ENCODE measurements around the gene PRELID1. TPM values are rescaled to one million over a fixed set of nuclear protein-coding genes. Genes with fewer than 3 reads are reported as not detected.

Gene PRELID1
- total and polyA plus RNA-seq, 12 donors = 32.3 to 166 (median 37.1) TPM

GRCh38 chr5:177355162-177355867, 51.7 kb downstream of the PRELID1 start:
- no peaks in the 10 kb centered on the region for H3K36me3 ChIP-seq
- no peak for TF ChIP-seq CTCF (IDR thresholded peaks at IDR 0.05)
- ATAC-seq (no peak), DNase-seq (no peak)
- H3K9me3 ChIP-seq = peaks cover 0 to 5% (median 0%) of the 10 kb centered on the region in 11 donors
- intact Hi-C loops (cut with DNase I) = no loop called here
- no peak overlapping the region for H3K4me3 ChIP-seq
- no peaks in the 10 kb centered on the region for H3K27me3 ChIP-seq
- H3K27ac ChIP-seq = no peak overlapping the region
- H3K4me1 ChIP-seq = peaks cover 3 to 73% (median 25%) of the 10 kb centered on the region in 9 donors
- 80 to 83% methylated on average over 1 of the region's 1 CpG for WGBS, 2 donors

- intact Hi-C loops (cut with DNase I) = no loop called here
- ATAC-seq (no peak), DNase-seq (no peak)
- no peak for TF ChIP-seq CTCF (IDR thresholded peaks at IDR 0.05)
- Histone ChIP-seq H3K27me3 (no peaks in the 10 kb centered on the region), H3K27ac (no peak overlapping the region), H3K4me3 (no peak overlapping the region), H3K9me3 (peaks cover 0 to 5% (median 0%) of the 10 kb centered on the region in 11 donors), H3K4me1 (peaks cover 0 to 72% (median 20%) of the 10 kb centered on the region in 9 donors), H3K36me3 (no peaks in the 10 kb centered on the region)
- 13 to 27% methylated on average over 1 of the region's 1 CpG for WGBS, 2 donors
Measured at GRCh38 chr5:177355868-177356168, 52.2 kb downstream of the PRELID1 start.

Other genes starting within 250 kb of the PRELID1 start
- 1 to 10 TPM in 2 of 10 donors, under 1 TPM in 7, not detected in 1; 0.25 to 2.7 (median 0.37) TPM for gene FGFR4, start 216.9 kb upstream of the PRELID1 start, total RNA-seq
- gene FGFR4, start 216.9 kb upstream of the PRELID1 start, polyA plus RNA-seq = 1 to 10 TPM; 1.4 to 2.4 TPM
- gene NSD1, start 170.0 kb upstream of the PRELID1 start, total RNA-seq = 10 to 100 TPM; 34.4 to 62.9 (median 47.2) TPM
- gene NSD1, start 170.0 kb upstream of the PRELID1 start, polyA plus RNA-seq = 10 to 100 TPM in 1 of 2 donors, 1 to 10 TPM in 1; 5.6 to 10.0 TPM
- gene RAB24, start 80 bp upstream of the PRELID1 start, total RNA-seq = 10 to 100 TPM; 14.7 to 22.1 (median 19.3) TPM
- gene RAB24, start 80 bp upstream of the PRELID1 start, polyA plus RNA-seq = 10 to 100 TPM; 31.7 to 39.4 TPM
- 1 to 10 TPM; 1.2 to 6.4 (median 2.4) TPM for gene MXD3, start 8.1 kb downstream of the PRELID1 start, total RNA-seq
- gene MXD3, start 8.1 kb downstream of the PRELID1 start, polyA plus RNA-seq = 1 to 10 TPM; 2.3 to 7.1 TPM
- 100 to 1,000 TPM in 1 of 10 donors, 10 to 100 TPM in 9; 46.3 to 111 (median 56.3) TPM for gene LMAN2, start 47.9 kb downstream of the PRELID1 start, total RNA-seq
- gene LMAN2, start 47.9 kb downstream of the PRELID1 start, polyA plus RNA-seq = 100 to 1,000 TPM in 1 of 2 donors, 10 to 100 TPM in 1; 47.4 to 215 TPM
- 1 to 10 TPM; 2.2 to 9.6 (median 4.5) TPM for gene RGS14, start 54.1 kb downstream of the PRELID1 start, total RNA-seq
- gene RGS14, start 54.1 kb downstream of the PRELID1 start, polyA plus RNA-seq = 1 to 10 TPM; 2.6 to 3.9 TPM
- gene SLC34A1, start 80.6 kb downstream of the PRELID1 start, total RNA-seq = under 1 TPM in 1 of 10 donors, not detected in 9; 0.12 TPM
- gene SLC34A1, start 80.6 kb downstream of the PRELID1 start, polyA plus RNA-seq = not detected
- gene PFN3, start 96.9 kb downstream of the PRELID1 start, total RNA-seq = not detected
- gene PFN3, start 96.9 kb downstream of the PRELID1 start, polyA plus RNA-seq = not detected
- gene F12, start 105.8 kb downstream of the PRELID1 start, total RNA-seq = under 1 TPM in 1 of 10 donors, not detected in 9; 0.25 TPM
- gene F12, start 105.8 kb downstream of the PRELID1 start, polyA plus RNA-seq = under 1 TPM; 0.28 to 0.37 TPM
- 10 to 100 TPM; 11.8 to 21.2 (median 15.2) TPM for gene GRK6, start 122.9 kb downstream of the PRELID1 start, total RNA-seq
- 10 to 100 TPM in 1 of 2 donors, 1 to 10 TPM in 1; 6.7 to 22.9 TPM for gene GRK6, start 122.9 kb downstream of the PRELID1 start, polyA plus RNA-seq
- gene PRR7, start 143.0 kb downstream of the PRELID1 start, total RNA-seq = 1 to 10 TPM in 9 of 10 donors, under 1 TPM in 1; 0.97 to 2.9 (median 1.9) TPM
- gene PRR7, start 143.0 kb downstream of the PRELID1 start, polyA plus RNA-seq = 1 to 10 TPM; 1.8 to 2.7 TPM
- gene DBN1, start 169.8 kb downstream of the PRELID1 start, total RNA-seq = 10 to 100 TPM; 13.1 to 52.9 (median 19.1) TPM
- gene DBN1, start 169.8 kb downstream of the PRELID1 start, polyA plus RNA-seq = 10 to 100 TPM; 19.2 to 31.5 TPM
- gene PDLIM7, start 193.8 kb downstream of the PRELID1 start, total RNA-seq = 10 to 100 TPM; 32.5 to 70.6 (median 51.0) TPM
- gene PDLIM7, start 193.8 kb downstream of the PRELID1 start, polyA plus RNA-seq = 100 to 1,000 TPM; 129 to 131 TPM
- gene DOK3, start 206.0 kb downstream of the PRELID1 start, total RNA-seq = 10 to 100 TPM in 1 of 10 donors, 1 to 10 TPM in 7, under 1 TPM in 2; 0.74 to 11.4 (median 1.9) TPM
- 1 to 10 TPM; 2.4 to 4.0 TPM for gene DOK3, start 206.0 kb downstream of the PRELID1 start, polyA plus RNA-seq
- 10 to 100 TPM; 19.7 to 53.2 (median 27.2) TPM for gene DDX41, start 213.2 kb downstream of the PRELID1 start, total RNA-seq
- gene DDX41, start 213.2 kb downstream of the PRELID1 start, polyA plus RNA-seq = 10 to 100 TPM; 45.2 to 55.7 TPM